HEK293 (cell line): ENCODE results near the gene SLIT1.

Source experiments
- KLF7 ChIP-seq: fragments of 450-650 bp; formaldehyde crosslinking; IDR thresholded peaks from 2 replicates; pipeline ENCODE4 v1.5.1; 2016; ENCODE audit warnings: missing biosample characterization, missing genetic modification characterization, borderline replicate concordance
- SALL2 ChIP-seq: fragments of 450-650 bp; formaldehyde crosslinking; IDR thresholded peaks from 2 replicates; pipeline ENCODE4 v1.5.0; 2017; ENCODE audit warnings: missing biosample characterization, mild to moderate bottlenecking, missing genetic modification characterization, borderline replicate concordance
- TCF7L2 ChIP-seq: IDR thresholded peaks from 2 replicates; pipeline ENCODE4 v1.6.1; 2011; ENCODE audit warnings: low read depth, mild to moderate bottlenecking, inconsistent platforms, low read length, moderate library complexity, borderline replicate concordance
- ZBTB7A ChIP-seq: fragments of 450-650 bp; formaldehyde crosslinking; IDR thresholded peaks from 2 replicates; pipeline ENCODE4 v1.5.1; 2016; ENCODE audit warnings: low read depth, missing biosample characterization, missing genetic modification characterization
- ZFP69B ChIP-seq: fragments of 450-650 bp; formaldehyde crosslinking; IDR thresholded peaks from 2 replicates; pipeline ENCODE4 v1.5.1; 2016; ENCODE audit warnings: missing biosample characterization, missing genetic modification characterization
- ZNF121 ChIP-seq: fragments of 450-650 bp; formaldehyde crosslinking; IDR thresholded peaks from 2 replicates; pipeline ENCODE4 v1.5.1; 2016; ENCODE audit warnings: missing biosample characterization, missing genetic modification characterization
- ZNF138 ChIP-seq: fragments of 450-650 bp; formaldehyde crosslinking; IDR thresholded peaks from 2 replicates; pipeline ENCODE4 v1.5.1; 2016; ENCODE audit warnings: missing biosample characterization, missing genetic modification characterization, borderline replicate concordance
- ZNF16 ChIP-seq: fragments of 450-650 bp; formaldehyde crosslinking; IDR thresholded peaks from 2 replicates; pipeline ENCODE4 v1.5.1; 2016; ENCODE audit warnings: low read depth, missing biosample characterization, missing genetic modification characterization
- ZNF174 ChIP-seq: fragments of 450-650 bp; formaldehyde crosslinking; IDR thresholded peaks from 2 replicates; pipeline ENCODE4 v1.5.0; 2017; ENCODE audit warnings: missing biosample characterization, mild to moderate bottlenecking, missing genetic modification characterization
- ZNF184 ChIP-seq: fragments of 450-650 bp; IDR thresholded peaks from 2 replicates; pipeline ENCODE4 v1.5.1; 2018; ENCODE audit warnings: missing biosample characterization, mild to moderate bottlenecking, missing genetic modification characterization
- ZNF211 ChIP-seq: fragments of 450-650 bp; formaldehyde crosslinking; IDR thresholded peaks from 2 replicates; pipeline ENCODE4 v1.5.1; 2016; ENCODE audit warnings: low read depth, missing biosample characterization, missing genetic modification characterization
- ZNF274 ChIP-seq, 2 experiments: fragments of 200-500 bp in 1 of 2; fragments of 450-650 bp in 1 of 2; sonication (Bioruptor generic) in 1 of 2; formaldehyde crosslinking in 1 of 2; IDR thresholded peaks; 2 replicates each; pipeline versions ENCODE4 v1.5.1 to v1.6.1; 2014 to 2016; ENCODE audit warnings: borderline replicate concordance in 1 of 2, inconsistent platforms in 1 of 2, low read length in 1 of 2, missing biosample characterization in 1 of 2, missing genetic modification characterization in 1 of 2
- ZNF335 ChIP-seq: fragments of 450-650 bp; formaldehyde crosslinking; conservative IDR thresholded peaks from 2 replicates; pipeline ENCODE4 v1.5.1; 2016; ENCODE audit warnings: missing biosample characterization, missing genetic modification characterization
- ZNF37A ChIP-seq: fragments of 450-650 bp; IDR thresholded peaks from 2 replicates; pipeline ENCODE4 v1.5.1; 2018; ENCODE audit warnings: missing biosample characterization, missing genetic modification characterization
- ZNF521 ChIP-seq: fragments of 450-650 bp; formaldehyde crosslinking; IDR thresholded peaks from 2 replicates; pipeline ENCODE4 v1.5.1; 2017; ENCODE audit warnings: missing biosample characterization, mild to moderate bottlenecking, missing genetic modification characterization
- ZNF530 ChIP-seq: fragments of 450-650 bp; formaldehyde crosslinking; IDR thresholded peaks from 2 replicates; pipeline ENCODE4 v1.5.1; 2016; ENCODE audit warnings: low read depth, missing biosample characterization, missing genetic modification characterization
- ZNF561 ChIP-seq: fragments of 450-650 bp; IDR thresholded peaks from 2 replicates; pipeline ENCODE4 v1.5.1; 2018; ENCODE audit warnings: missing biosample characterization, missing genetic modification characterization, borderline replicate concordance
- ZNF792 ChIP-seq: fragments of 450-650 bp; formaldehyde crosslinking; IDR thresholded peaks from 2 replicates; pipeline ENCODE4 v1.5.1; 2016; ENCODE audit warnings: missing biosample characterization, missing genetic modification characterization
- ZNF837 ChIP-seq: fragments of 450-650 bp; formaldehyde crosslinking; IDR thresholded peaks from 2 replicates; pipeline ENCODE4 v1.5.1; 2016; ENCODE audit warnings: missing biosample characterization, missing genetic modification characterization
- TF ChIP-seq, protein P1 (sequence below): fragments of 450-650 bp; formaldehyde crosslinking; IDR thresholded peaks from 2 replicates; pipeline ENCODE4 v1.5.1; 2016; ENCODE audit warnings: missing biosample characterization, missing genetic modification characterization
- TF ChIP-seq, protein P2 (sequence below): fragments of 450-650 bp; formaldehyde crosslinking; IDR thresholded peaks from 2 replicates; pipeline ENCODE4 v1.5.1; 2016; ENCODE audit warnings: missing biosample characterization, missing genetic modification characterization
- TF ChIP-seq, protein P3 (sequence below): fragments of 450-650 bp; formaldehyde crosslinking; IDR thresholded peaks from 2 replicates; pipeline ENCODE4 v1.5.1; 2016; ENCODE audit warnings: missing biosample characterization, missing genetic modification characterization
- TF ChIP-seq, protein P4 (sequence below): fragments of 450-650 bp; formaldehyde crosslinking; IDR thresholded peaks from 2 replicates; pipeline ENCODE4 v1.5.1; 2016; ENCODE audit warnings: missing biosample characterization, missing genetic modification characterization
- TF ChIP-seq, protein P5 (sequence below): fragments of 450-650 bp; formaldehyde crosslinking; IDR thresholded peaks from 2 replicates; pipeline ENCODE4 v1.5.1; 2016; ENCODE audit warnings: missing biosample characterization, missing genetic modification characterization
- TF ChIP-seq, protein P6 (sequence below): fragments of 450-650 bp; formaldehyde crosslinking; IDR thresholded peaks from 2 replicates; pipeline ENCODE4 v1.5.1; 2016; ENCODE audit warnings: missing biosample characterization, missing genetic modification characterization
- TF ChIP-seq, protein P7 (sequence below): fragments of 450-650 bp; formaldehyde crosslinking; IDR thresholded peaks from 2 replicates; pipeline ENCODE4; 2016; ENCODE audit warnings: missing biosample characterization, missing genetic modification characterization

SLIT1 gene

DNA sequence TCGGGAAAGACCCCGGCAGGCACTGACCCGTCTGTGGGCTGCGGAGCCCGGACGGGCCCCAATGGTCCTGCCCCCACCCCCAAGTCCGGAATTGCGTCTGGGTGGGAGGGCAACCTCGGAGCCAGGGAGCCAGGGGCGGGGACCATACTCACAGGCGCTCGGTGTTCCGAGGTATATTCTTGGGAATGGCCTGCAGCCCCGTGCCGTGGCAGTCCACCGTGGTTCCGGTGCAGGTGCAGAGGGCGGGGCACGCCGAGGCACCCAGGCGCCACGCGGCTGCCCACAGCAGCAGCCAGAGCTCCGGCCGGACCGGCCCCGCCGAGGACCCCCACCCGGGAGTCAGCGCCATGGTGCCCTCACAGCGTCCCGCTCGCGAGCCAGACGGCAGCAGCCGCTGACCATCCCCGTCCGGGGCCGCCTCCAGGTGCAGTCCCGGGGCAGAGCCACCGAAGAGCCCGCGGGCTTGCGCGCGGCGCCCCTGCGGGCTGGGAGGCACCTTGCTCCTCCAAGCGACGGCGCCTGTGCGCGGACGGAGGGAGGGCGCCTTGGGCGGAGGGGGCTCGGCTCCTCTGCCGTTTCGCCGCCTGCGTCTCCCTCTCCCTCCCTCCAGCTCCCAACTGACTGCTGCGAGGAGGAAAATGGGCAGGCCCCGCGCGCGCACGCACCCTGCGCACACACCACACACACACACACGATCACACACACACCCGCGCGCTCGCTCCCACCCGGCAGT is at the start of gene SLIT1 (continued):
- TF ChIP-seq ZNF335 (tag by site-specific recombination) (peak; percentile 83), ZNF837 (tag by site-specific recombination) (no peak), ZNF121 (tag by site-specific recombination) (no peak), ZNF561 (tag by site-specific recombination) (peak; percentile 93), ZNF174 (no peak), ZFP69B (tag by site-specific recombination) (no peak), SALL2 (tag by site-specific recombination) (no peak), ZNF792 (tag by site-specific recombination) (no peak), ZNF521 (tag by site-specific recombination) (no peak), ZNF37A (tag by site-specific recombination) (no peak), TCF7L2 (no peak), ZNF211 (tag by site-specific recombination) (no peak), ZNF530 (tag by site-specific recombination) (no peak), KLF7 (no peak), ZNF138 (no peak), ZNF184 (no peak), ZBTB7A (tag by site-specific recombination) (0 out of 2 replicates have a peak, but pooled peaks have one; percentile 28), ZNF274 (IDR thresholded peaks at IDR 0.05; ENCODE audit: low read length) (no peak), ZNF274 (tag by site-specific recombination; IDR thresholded peaks at IDR 0.05; ENCODE audit: borderline replicate concordance) (no peak), ZNF16 (no peak)
- TF ChIP-seq, protein P1, sequence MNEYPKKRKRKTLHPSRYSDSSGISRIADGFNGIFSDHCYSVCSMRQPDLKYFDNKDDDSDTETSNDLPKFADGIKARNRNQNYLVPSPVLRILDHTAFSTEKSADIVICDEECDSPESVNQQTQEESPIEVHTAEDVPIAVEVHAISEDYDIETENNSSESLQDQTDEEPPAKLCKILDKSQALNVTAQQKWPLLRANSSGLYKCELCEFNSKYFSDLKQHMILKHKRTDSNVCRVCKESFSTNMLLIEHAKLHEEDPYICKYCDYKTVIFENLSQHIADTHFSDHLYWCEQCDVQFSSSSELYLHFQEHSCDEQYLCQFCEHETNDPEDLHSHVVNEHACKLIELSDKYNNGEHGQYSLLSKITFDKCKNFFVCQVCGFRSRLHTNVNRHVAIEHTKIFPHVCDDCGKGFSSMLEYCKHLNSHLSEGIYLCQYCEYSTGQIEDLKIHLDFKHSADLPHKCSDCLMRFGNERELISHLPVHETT (tag by site-specific recombination) = no peak
- TF ChIP-seq, protein P2, sequence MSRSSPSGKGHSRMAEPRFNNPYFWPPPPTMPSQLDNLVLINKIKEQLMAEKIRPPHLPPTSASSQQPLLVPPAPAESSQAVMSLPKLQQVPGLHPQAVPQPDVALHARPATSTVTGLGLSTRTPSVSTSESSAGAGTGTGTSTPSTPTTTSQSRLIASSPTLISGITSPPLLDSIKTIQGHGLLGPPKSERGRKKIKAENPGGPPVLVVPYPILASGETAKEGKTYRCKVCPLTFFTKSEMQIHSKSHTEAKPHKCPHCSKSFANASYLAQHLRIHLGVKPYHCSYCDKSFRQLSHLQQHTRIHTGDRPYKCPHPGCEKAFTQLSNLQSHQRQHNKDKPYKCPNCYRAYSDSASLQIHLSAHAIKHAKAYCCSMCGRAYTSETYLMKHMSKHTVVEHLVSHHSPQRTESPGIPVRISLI (tag by site-specific recombination) = no peak
- TF ChIP-seq, protein P3, sequence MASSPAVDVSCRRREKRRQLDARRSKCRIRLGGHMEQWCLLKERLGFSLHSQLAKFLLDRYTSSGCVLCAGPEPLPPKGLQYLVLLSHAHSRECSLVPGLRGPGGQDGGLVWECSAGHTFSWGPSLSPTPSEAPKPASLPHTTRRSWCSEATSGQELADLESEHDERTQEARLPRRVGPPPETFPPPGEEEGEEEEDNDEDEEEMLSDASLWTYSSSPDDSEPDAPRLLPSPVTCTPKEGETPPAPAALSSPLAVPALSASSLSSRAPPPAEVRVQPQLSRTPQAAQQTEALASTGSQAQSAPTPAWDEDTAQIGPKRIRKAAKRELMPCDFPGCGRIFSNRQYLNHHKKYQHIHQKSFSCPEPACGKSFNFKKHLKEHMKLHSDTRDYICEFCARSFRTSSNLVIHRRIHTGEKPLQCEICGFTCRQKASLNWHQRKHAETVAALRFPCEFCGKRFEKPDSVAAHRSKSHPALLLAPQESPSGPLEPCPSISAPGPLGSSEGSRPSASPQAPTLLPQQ = peak; percentile 43; the same call in 1 of the 2 replicates
- TF ChIP-seq, protein P4, sequence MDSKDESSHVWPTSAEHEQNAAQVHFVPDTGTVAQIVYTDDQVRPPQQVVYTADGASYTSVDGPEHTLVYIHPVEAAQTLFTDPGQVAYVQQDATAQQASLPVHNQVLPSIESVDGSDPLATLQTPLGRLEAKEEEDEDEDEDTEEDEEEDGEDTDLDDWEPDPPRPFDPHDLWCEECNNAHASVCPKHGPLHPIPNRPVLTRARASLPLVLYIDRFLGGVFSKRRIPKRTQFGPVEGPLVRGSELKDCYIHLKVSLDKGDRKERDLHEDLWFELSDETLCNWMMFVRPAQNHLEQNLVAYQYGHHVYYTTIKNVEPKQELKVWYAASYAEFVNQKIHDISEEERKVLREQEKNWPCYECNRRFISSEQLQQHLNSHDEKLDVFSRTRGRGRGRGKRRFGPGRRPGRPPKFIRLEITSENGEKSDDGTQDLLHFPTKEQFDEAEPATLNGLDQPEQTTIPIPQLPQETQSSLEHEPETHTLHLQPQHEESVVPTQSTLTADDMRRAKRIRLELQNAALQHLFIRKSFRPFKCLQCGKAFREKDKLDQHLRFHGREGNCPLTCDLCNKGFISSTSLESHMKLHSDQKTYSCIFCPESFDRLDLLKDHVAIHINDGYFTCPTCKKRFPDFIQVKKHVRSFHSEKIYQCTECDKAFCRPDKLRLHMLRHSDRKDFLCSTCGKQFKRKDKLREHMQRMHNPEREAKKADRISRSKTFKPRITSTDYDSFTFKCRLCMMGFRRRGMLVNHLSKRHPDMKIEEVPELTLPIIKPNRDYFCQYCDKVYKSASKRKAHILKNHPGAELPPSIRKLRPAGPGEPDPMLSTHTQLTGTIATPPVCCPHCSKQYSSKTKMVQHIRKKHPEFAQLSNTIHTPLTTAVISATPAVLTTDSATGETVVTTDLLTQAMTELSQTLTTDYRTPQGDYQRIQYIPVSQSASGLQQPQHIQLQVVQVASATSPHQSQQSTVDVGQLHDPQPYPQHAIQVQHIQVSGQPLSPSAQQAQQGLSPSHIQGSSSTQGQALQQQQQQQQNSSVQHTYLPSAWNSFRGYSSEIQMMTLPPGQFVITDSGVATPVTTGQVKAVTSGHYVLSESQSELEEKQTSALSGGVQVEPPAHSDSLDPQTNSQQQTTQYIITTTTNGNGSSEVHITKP (tag by site-specific recombination) = peak; percentile 64
- TF ChIP-seq, protein P5, sequence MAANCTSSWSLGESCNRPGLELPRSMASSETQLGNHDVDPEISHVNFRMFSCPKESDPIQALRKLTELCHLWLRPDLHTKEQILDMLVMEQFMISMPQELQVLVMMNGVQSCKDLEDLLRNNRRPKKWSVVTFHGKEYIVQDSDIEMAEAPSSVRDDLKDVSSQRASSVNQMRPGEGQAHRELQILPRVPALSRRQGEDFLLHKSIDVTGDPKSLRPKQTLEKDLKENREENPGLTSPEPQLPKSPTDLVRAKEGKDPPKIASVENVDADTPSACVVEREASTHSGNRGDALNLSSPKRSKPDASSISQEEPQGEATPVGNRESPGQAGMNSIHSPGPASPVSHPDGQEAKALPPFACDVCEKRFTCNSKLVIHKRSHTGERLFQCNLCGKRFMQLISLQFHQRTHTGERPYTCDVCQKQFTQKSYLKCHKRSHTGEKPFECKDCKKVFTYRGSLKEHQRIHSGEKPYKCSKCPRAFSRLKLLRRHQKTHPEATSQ (tag by site-specific recombination) = 0 out of 2 replicates have a peak, but pooled peaks have one; percentile 43
- TF ChIP-seq, protein P6, sequence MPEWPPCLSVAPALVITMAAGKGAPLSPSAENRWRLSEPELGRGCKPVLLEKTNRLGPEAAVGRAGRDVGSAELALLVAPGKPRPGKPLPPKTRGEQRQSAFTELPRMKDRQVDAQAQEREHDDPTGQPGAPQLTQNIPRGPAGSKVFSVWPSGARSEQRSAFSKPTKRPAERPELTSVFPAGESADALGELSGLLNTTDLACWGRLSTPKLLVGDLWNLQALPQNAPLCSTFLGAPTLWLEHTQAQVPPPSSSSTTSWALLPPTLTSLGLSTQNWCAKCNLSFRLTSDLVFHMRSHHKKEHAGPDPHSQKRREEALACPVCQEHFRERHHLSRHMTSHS (tag by site-specific recombination) = no peak
- TF ChIP-seq, protein P7, sequence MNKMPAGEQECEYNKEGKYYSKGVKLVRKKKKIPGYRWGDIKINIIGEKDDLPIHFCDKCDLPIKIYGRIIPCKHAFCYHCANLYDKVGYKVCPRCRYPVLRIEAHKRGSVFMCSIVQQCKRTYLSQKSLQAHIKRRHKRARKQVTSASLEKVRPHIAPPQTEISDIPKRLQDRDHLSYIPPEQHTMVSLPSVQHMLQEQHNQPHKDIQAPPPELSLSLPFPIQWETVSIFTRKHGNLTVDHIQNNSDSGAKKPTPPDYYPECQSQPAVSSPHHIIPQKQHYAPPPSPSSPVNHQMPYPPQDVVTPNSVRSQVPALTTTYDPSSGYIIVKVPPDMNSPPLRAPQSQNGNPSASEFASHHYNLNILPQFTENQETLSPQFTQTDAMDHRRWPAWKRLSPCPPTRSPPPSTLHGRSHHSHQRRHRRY (tag by site-specific recombination) = no peak
